Measurements from ENCODE around the gene ABTB2.

DNA sequence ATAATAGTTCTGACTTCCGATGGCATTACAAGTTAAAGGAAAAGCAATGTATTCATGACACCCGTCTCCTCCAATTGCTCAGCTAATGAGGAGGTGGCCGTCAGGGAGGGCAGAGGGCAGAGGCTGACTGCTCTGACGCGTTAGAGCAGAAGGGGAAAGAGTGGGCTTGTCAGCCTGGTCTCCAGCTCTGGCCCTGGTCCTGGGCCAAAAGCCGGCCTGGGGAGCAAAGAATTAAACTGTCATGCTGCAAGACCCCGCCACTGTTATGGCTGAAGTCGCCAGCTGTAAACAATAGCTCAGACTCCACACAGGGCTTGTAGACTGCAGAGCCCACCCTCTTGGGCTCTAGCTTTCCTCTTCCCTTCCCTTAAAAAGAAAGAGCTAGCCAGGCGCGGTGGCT lies 132.7 kb downstream of the ABTB2 start:
- TF ChIP-seq POLR2A (IDR thresholded peaks at IDR 0.05) (no peak), CTCF (IDR thresholded peaks at IDR 0.05) (no peak)

Data from body of pancreas (tissue), 4 donors.